Measurements from ENCODE around the gene EEF1G. TPM values are rescaled to one million over a fixed set of nuclear protein-coding genes. Genes with fewer than 3 reads are reported as not detected.

The EEF1G gene
- total and polyA plus RNA-seq, 9 of the 15 experiments (the other 6 are each of a cell fraction or from before 2014, with no cell fraction given) = 985 to 2,349 (median 2,035) TPM

DNA sequence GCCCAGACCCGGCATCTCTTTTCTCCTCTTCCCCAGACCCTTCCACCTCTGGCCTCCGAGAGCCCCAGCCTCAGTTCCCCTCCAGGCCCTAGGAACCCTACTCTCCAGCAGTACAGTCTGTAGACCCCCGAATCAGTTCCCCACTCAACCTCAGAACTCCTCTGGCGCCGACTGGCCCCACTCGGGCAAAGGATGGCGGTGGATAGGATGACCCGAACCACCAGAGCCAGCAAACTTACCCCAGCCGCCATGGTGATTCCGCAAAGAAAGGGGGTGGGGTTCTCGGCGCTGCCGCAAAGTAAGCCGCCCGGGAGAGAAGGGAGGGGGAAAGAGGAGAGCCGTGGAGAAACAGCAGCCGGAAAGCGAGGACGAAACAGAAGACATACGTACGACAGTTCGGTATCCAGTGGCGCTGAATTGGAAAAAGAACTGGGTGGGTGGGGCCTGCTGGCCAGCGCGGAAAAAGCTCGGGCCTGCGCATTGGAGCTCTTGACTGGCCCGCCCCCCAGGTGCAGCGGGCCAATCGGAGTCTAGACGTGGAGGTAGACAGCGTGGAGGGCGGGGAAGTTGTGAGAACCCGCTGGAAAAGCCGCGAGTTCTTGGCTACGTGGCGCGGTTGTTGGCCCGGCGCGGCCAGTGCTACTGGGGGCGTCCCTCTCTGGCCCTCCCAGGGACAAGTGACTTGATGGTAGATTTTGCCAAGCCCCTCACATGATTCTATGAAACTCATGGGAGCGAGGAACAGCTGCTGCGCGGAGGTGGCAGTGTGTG lies at the start of gene EEF1G (continued):
- TF ChIP-seq, protein P1, sequence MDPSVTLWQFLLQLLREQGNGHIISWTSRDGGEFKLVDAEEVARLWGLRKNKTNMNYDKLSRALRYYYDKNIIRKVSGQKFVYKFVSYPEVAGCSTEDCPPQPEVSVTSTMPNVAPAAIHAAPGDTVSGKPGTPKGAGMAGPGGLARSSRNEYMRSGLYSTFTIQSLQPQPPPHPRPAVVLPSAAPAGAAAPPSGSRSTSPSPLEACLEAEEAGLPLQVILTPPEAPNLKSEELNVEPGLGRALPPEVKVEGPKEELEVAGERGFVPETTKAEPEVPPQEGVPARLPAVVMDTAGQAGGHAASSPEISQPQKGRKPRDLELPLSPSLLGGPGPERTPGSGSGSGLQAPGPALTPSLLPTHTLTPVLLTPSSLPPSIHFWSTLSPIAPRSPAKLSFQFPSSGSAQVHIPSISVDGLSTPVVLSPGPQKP (CRISPR knock-in tag; IDR thresholded peaks at IDR 0.05) = no peak
- TF ChIP-seq HINFP (tag; conservative IDR thresholded peaks at IDR 0.05; ENCODE audit: low read depth) = no peak
- TF ChIP-seq, protein P2, sequence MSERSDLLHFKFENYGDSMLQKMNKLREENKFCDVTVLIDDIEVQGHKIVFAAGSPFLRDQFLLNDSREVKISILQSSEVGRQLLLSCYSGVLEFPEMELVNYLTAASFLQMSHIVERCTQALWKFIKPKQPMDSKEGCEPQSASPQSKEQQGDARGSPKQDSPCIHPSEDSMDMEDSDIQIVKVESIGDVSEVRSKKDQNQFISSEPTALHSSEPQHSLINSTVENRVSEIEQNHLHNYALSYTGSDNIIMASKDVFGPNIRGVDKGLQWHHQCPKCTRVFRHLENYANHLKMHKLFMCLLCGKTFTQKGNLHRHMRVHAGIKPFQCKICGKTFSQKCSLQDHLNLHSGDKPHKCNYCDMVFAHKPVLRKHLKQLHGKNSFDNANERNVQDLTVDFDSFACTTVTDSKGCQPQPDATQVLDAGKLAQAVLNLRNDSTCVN (CRISPR knock-in tag; IDR thresholded peaks at IDR 0.05) = no peak
- peak; percentile 33; the same call in 1 of the 2 replicates for TF ChIP-seq HDAC2 (IDR thresholded peaks at IDR 0.05)
- TF ChIP-seq SMARCB1 (IDR thresholded peaks at IDR 0.05; ENCODE audit: insufficient read length, low read depth) = no peak
- TF ChIP-seq ZNF174 (CRISPR knock-in tag; IDR thresholded peaks at IDR 0.05) = no peak
- peak; percentile 48; the same call in 1 of the 2 replicates for TF ChIP-seq LCOR (CRISPR knock-in tag; IDR thresholded peaks at IDR 0.05)
- no peak for TF ChIP-seq HDAC3 (IDR thresholded peaks at IDR 0.05; ENCODE audit: borderline replicate concordance, partially characterized antibody)
- TF ChIP-seq ZNF655 (CRISPR knock-in tag; IDR thresholded peaks at IDR 0.05) = 0 out of 2 replicates have a peak, but pooled peaks have one; percentile 18
- no peak for TF ChIP-seq E2F5 (CRISPR knock-in tag; IDR thresholded peaks at IDR 0.05)
- TF ChIP-seq CGGBP1 (CRISPR knock-in tag; IDR thresholded peaks at IDR 0.05) = 0 out of 2 replicates have a peak, but pooled peaks have one; percentile 21
- TF ChIP-seq HCFC1 (IDR thresholded peaks at IDR 0.05; ENCODE audit: low read depth, low read length) = peak; percentile 7
- TF ChIP-seq MBD2 (IDR thresholded peaks at IDR 0.05; ENCODE audit: borderline replicate concordance, low read depth) = no peak
- TF ChIP-seq, protein P3, sequence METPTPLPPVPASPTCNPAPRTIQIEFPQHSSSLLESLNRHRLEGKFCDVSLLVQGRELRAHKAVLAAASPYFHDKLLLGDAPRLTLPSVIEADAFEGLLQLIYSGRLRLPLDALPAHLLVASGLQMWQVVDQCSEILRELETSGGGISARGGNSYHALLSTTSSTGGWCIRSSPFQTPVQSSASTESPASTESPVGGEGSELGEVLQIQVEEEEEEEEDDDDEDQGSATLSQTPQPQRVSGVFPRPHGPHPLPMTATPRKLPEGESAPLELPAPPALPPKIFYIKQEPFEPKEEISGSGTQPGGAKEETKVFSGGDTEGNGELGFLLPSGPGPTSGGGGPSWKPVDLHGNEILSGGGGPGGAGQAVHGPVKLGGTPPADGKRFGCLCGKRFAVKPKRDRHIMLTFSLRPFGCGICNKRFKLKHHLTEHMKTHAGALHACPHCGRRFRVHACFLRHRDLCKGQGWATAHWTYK (CRISPR knock-in tag; IDR thresholded peaks at IDR 0.05) = 0 out of 2 replicates have a peak, but pooled peaks have one; percentile 42
- TF ChIP-seq HNRNPK (IDR thresholded peaks at IDR 0.05; ENCODE audit: low read depth, low read length, poor library complexity, severe bottlenecking) = no peak
- peak; percentile 53; the same call in 1 of the 2 replicates for TF ChIP-seq KAT7 (CRISPR knock-in tag; IDR thresholded peaks at IDR 0.05; ENCODE audit: borderline replicate concordance)

All from K562 (cell line).